GM12878 (cell line): ENCODE results near the gene ASIC3. TPM values are rescaled to one million over a fixed set of nuclear protein-coding genes. Genes with fewer than 3 reads are reported as not detected.

Experiments used
- ATAC-seq: fragments of 200-7000 bp; cut with Tn5 transposase; 3 replicates; pipeline ENCODE4 v1.9.1; 2020; ENCODE audit warnings: mild to moderate bottlenecking, moderate library complexity
- BruUV-seq: library from RNA; stranded (reverse); fragments of 400-500 nt; replicated peaks from 2 replicates; lab custom pipeline; 2021; lab: Mats Ljungman, UMichigan
- CTCF ChIA-PET: fragments of 300-600 bp; sonication (Branson Sonifier 250); formaldehyde crosslinking; extraction: SDS; loops from one replicate; lab custom pipeline; 2021; ENCODE audit warnings: inconsistent platforms; lab: Yijun Ruan, JAX
- POLR2A ChIA-PET: fragments of 350-600 bp; formaldehyde crosslinking; extraction: SDS; loops from one replicate; lab custom pipeline; 2021; ENCODE audit warnings: inconsistent platforms; lab: Charles Lee
- RAD21 ChIA-PET: fragments of 300-600 bp; sonication (Branson Sonifier 250); formaldehyde crosslinking; loops from one replicate; lab custom pipeline; 2023; ENCODE audit warnings: antibody characterized with exemption; ENCODE audit not compliant: unreplicated experiment; lab: Charles Lee
- SMC1A ChIA-PET: fragments of 300-600 bp; sonication (Branson Sonifier 250); formaldehyde crosslinking; loops from one replicate; lab custom pipeline; 2023; ENCODE audit not compliant: unreplicated experiment, uncharacterized antibody; lab: Charles Lee
- DNase-seq: peaks from one replicate; pipeline ENCODE4 v3.0.0-alpha.2; 2011; ENCODE audit warnings: low read depth, low spot score
- FAIRE-seq: peaks from 3 replicates; lab custom pipeline; 2011; peaks lifted over from hg19 to GRCh38; lab: Jason Lieb, UNC
- H2AFZ ChIP-seq: 2 replicates; pipeline ENCODE4 v1.6.0; 2011; ENCODE audit warnings: low read depth, low read length, control low read depth; ENCODE audit not compliant: control insufficient read depth
- H3K27ac ChIP-seq: 2 replicates; pipeline ENCODE4 v1.5.1; 2011; ENCODE audit warnings: control low read depth; ENCODE audit not compliant: control insufficient read depth, insufficient read depth
- H3K27me3 ChIP-seq, 2 experiments: replicated peaks in 1 of 2; 2 replicates each; pipeline versions ENCODE4 v1.6.0 to v1.6.1; 2011; ENCODE audit warnings: low read length in 1 of 2; ENCODE audit not compliant: control insufficient read depth in 2 of 2, insufficient read depth in 2 of 2
- H3K36me3 ChIP-seq, 2 experiments: 2 replicates each; pipeline ENCODE4 v1.5.1; 2011; ENCODE audit warnings: low read length in 1 of 2; ENCODE audit not compliant: control insufficient read depth in 2 of 2, insufficient read depth in 2 of 2
- H3K4me1 ChIP-seq: 2 replicates; pipeline ENCODE4 v1.6.1; 2011; ENCODE audit warnings: mild to moderate bottlenecking, low read length, moderate library complexity, mixed read lengths; ENCODE audit not compliant: control insufficient read depth, insufficient read depth
- H3K4me2 ChIP-seq: 2 replicates; pipeline ENCODE4 v1.6.0; 2011; ENCODE audit warnings: control low read depth; ENCODE audit not compliant: control insufficient read depth, insufficient read depth
- H3K4me3 ChIP-seq: fragments of 200-600 bp; sonication (generic); 2 replicates; pipeline ENCODE4 v1.5.1; 2016
- H3K79me2 ChIP-seq: 2 replicates; pipeline ENCODE4 v1.6.0; 2011; ENCODE audit warnings: low read length; ENCODE audit not compliant: control insufficient read depth, insufficient read depth
- H3K9ac ChIP-seq: 2 replicates; pipeline ENCODE4 v1.8.0; 2011; ENCODE audit warnings: low read length, control low read depth, mixed read lengths; ENCODE audit not compliant: control insufficient read depth, insufficient read depth
- H3K9me3 ChIP-seq: replicated peaks from 3 replicates; pipeline ENCODE4 v1.5.1; 2011; ENCODE audit warnings: mild to moderate bottlenecking, low read length; ENCODE audit not compliant: control insufficient read depth, insufficient read depth
- H4K20me1 ChIP-seq: 2 replicates; pipeline ENCODE4 v1.6.0; 2011; ENCODE audit not compliant: control insufficient read depth, insufficient read depth
- BCL3 ChIP-seq: IDR thresholded peaks from 2 replicates; pipeline ENCODE4 v1.6.1; 2011; ENCODE audit warnings: borderline replicate concordance, low read depth, mild to moderate bottlenecking, moderate library complexity, low read length; ENCODE audit not compliant: insufficient read depth, poor library complexity, severe bottlenecking
- BCLAF1 ChIP-seq: fragments of 450-650 bp; IDR thresholded peaks from 2 replicates; pipeline ENCODE4 v1.6.1; 2017; ENCODE audit warnings: antibody characterized with exemption, mild to moderate bottlenecking, moderate library complexity
- CHD2 ChIP-seq: IDR thresholded peaks from 2 replicates; pipeline ENCODE4 v1.6.1; 2011; ENCODE audit warnings: low read depth, low read length, improper control_type of control experiment, borderline replicate concordance
- CUX1 ChIP-seq: IDR thresholded peaks from 2 replicates; pipeline ENCODE4 v1.6.1; 2012; ENCODE audit warnings: improper control_type of control experiment, low read depth, low read length; ENCODE audit not compliant: insufficient replicate concordance
- EP300 ChIP-seq, 2 experiments: fragments of 150-350 bp in 1 of 2; IDR thresholded peaks; 2 replicates each; pipeline ENCODE4 v1.6.1; 2011 to 2012; ENCODE audit warnings: low read depth in 2 of 2, low read length in 2 of 2, borderline replicate concordance in 1 of 2, improper control_type of control experiment in 1 of 2, inconsistent platforms in 1 of 2; ENCODE audit not compliant: control insufficient read depth in 1 of 2
- FOXM1 ChIP-seq: IDR thresholded peaks from 2 replicates; pipeline ENCODE4 v1.6.1; 2012; ENCODE audit warnings: low read depth, mild to moderate bottlenecking, inconsistent platforms, low read length, moderate library complexity
- GATAD2B ChIP-seq: fragments of 450-650 bp; conservative IDR thresholded peaks from 2 replicates; pipeline ENCODE4 v1.6.1; 2017; ENCODE audit warnings: low read depth, mild to moderate bottlenecking, moderate library complexity
- JUND ChIP-seq: IDR thresholded peaks from 2 replicates; pipeline ENCODE4 v1.6.1; 2012; ENCODE audit warnings: low read depth, mild to moderate bottlenecking, low read length, improper control_type of control experiment, moderate library complexity
- NR2C1 ChIP-seq: fragments of 450-650 bp; IDR thresholded peaks from 2 replicates; pipeline ENCODE4 v1.6.1; 2017; ENCODE audit warnings: antibody characterized with exemption, mild to moderate bottlenecking, moderate library complexity
- SIN3A ChIP-seq: IDR thresholded peaks from 2 replicates; pipeline ENCODE4 v1.6.1; 2012; ENCODE audit warnings: low read depth, low read length, improper control_type of control experiment
- SMC3 ChIP-seq: IDR thresholded peaks from 2 replicates; pipeline ENCODE4 v1.6.1; 2011; ENCODE audit warnings: low read length, improper control_type of control experiment, borderline replicate concordance
- SP1 ChIP-seq: IDR thresholded peaks from one replicate; pipeline ENCODE4 v1.6.1; 2011; ENCODE audit warnings: low read depth, low read length
- SUPT20H ChIP-seq: IDR thresholded peaks from 2 replicates; pipeline ENCODE4 v1.6.1; 2011; ENCODE audit warnings: low read depth, mild to moderate bottlenecking, low read length, moderate library complexity, borderline replicate concordance; ENCODE audit not compliant: control insufficient read depth
- WGBS: methylation state at CpG from one replicate; pipeline ENCODE4 v1.1.6; 2016; ENCODE audit warnings: low lambda C conversion rate; ENCODE audit not compliant: insufficient replicate concordance, insufficient coverage; ENCODE audit errors: missing lambda C conversion rate; 5-methylcytosine and 5-hydroxymethylcytosine counted together
- in situ Hi-C: fragments of 300-500 bp; cut with MboI; formaldehyde crosslinking; loops from 9 replicates; pipeline ENCODE4 v1.14.3; 2018; ENCODE audit warnings: mixed read lengths
- intact Hi-C: fragments of 100-400 bp; cut with micrococcal nuclease; formaldehyde crosslinking; loops from one replicate; pipeline ENCODE4 v1.14.2; 2022; ENCODE audit not compliant: unreplicated experiment
- polyA plus RNA-seq, 11 experiments: library from polyadenylated mRNA; depleted of rRNA in 4 of 11; unstranded in 6 of 11; stranded (reverse) in 5 of 11; fragments of >200 nt; fragmentation: Nextera tagmentation in 4 of 11; fragmentation: Illumina TruSeq in 1 of 11; extraction: Ambion mirVana in 4 of 11; extraction: Trizol in 1 of 11; gene quantifications; 1 replicate in 1 of 11; 2 replicates in 10 of 11; pipeline versions ENCODE4 v1.2.1 to v1.2.3, GENCODE V29; 2011 to 2016; ENCODE audit warnings: inconsistent platforms in 2 of 11, missing spikeins in 2 of 11, low read depth in 1 of 11
- total RNA-seq, 4 experiments: library from RNA; depleted of rRNA in 3 of 4; stranded (reverse); fragments of >200 nt in 3 of 4; fragmentation: Illumina TruSeq in 1 of 4; extraction: Trizol in 1 of 4; gene quantifications; 2 replicates each; pipeline versions ENCODE4 v1.2.1 to v1.2.3, GENCODE V29; 2013 to 2021

Gene ASIC3
- total and polyA plus RNA-seq, 10 of the 15 experiments (the other 5 are each of a cell fraction or from before 2014, with no cell fraction given), result 0.07 to 1.0 (median 0.44) TPM; not detected in 4

DNA sequence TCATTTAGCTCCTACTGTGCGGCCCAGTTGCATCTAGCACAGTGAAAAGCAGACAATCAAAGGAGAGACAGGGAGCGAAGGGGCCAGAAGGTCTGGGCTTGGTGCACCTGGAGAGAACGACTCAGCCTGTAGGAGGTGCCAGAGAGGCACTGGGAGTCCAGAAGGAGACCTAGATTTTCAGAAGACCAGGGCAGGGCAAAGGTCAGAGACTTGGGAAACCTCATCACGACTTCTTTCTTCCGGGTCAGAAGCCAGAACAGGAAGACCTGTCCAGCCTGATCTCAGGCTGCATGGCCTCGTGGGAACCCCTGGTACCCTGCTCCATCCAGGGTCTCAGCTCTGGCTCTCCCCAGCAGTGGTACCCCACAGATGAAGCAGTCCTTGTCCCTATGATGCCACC lies 43.1 kb downstream of the ASIC3 start:
- no peaks in the 10 kb centered on the region for H3K9me3 ChIP-seq
- FAIRE-seq (no peak), DNase-seq (no peak), ATAC-seq (peak; percentile 32)
- H2AFZ ChIP-seq, result no peak overlapping the region
- H3K9ac ChIP-seq, result no peak overlapping the region
- intact Hi-C loops, result no loop called here
- RAD21 ChIA-PET, result no interaction called here
- in situ Hi-C loops, result no loop called here
- no peaks in the 10 kb centered on the region for H3K27me3 ChIP-seq
- POLR2A ChIA-PET, result no interaction called here
- no peaks in the 10 kb centered on the region; the same call in 1 of the 2 replicates for H4K20me1 ChIP-seq
- CTCF ChIA-PET, result interaction anchor here (0.9 to 2.3 kb wide), 4 partner anchors 9 to 63 kb away, joined by 3 to 13 read pairs (median 4); partner anchors contain the start of gene ABCB8
- H3K36me3 ChIP-seq, result peaks cover 0 to 5% of the 10 kb centered on the region in 2 experiments; a peak in 2 of 4 replicates
- SMC1A ChIA-PET, result no interaction called here
- H3K4me1 ChIP-seq, result peaks cover 13% of the 10 kb centered on the region
- 46% methylated on average over 6 of the region's 6 CpGs for WGBS
- BruUV-seq, result TSS peak; percentile 3
- H3K79me2 ChIP-seq, result peaks cover 78% of the 10 kb centered on the region
- no peak overlapping the region for H3K4me2 ChIP-seq
- no peak overlapping the region for H3K4me3 ChIP-seq
- H3K27ac ChIP-seq, result no peak overlapping the region
- TF ChIP-seq BCL3, result no peak
- TF ChIP-seq SIN3A, result no peak
- no peak for TF ChIP-seq FOXM1
- no peak for TF ChIP-seq CUX1
- no peak for TF ChIP-seq BCLAF1
- TF ChIP-seq EP300 (IDR thresholded peaks at IDR 0.05; ENCODE audit: borderline replicate concordance in 1 of 2, control insufficient read depth in 1 of 2, low read depth in 2 of 2, low read length in 2 of 2), result no peak
- peak; percentile 81 for TF ChIP-seq NR2C1
- TF ChIP-seq JUND, result no peak
- TF ChIP-seq CHD2, result no peak
- TF ChIP-seq SUPT20H, result no peak
- TF ChIP-seq SP1, result no peak
- 0 out of 2 replicates have a peak, but pooled peaks have one; percentile 19 for TF ChIP-seq GATAD2B
- TF ChIP-seq SMC3, result peak; percentile 14; the same call in 1 of the 2 replicates
